ENCODE data around the gene KLF6. TPM values are rescaled to one million over a fixed set of nuclear protein-coding genes. Genes with fewer than 3 reads are reported as not detected.

Gene KLF6
- total and polyA plus RNA-seq, 5 experiments from 2014 or later: 106 to 294 (median 147) TPM

DNA sequence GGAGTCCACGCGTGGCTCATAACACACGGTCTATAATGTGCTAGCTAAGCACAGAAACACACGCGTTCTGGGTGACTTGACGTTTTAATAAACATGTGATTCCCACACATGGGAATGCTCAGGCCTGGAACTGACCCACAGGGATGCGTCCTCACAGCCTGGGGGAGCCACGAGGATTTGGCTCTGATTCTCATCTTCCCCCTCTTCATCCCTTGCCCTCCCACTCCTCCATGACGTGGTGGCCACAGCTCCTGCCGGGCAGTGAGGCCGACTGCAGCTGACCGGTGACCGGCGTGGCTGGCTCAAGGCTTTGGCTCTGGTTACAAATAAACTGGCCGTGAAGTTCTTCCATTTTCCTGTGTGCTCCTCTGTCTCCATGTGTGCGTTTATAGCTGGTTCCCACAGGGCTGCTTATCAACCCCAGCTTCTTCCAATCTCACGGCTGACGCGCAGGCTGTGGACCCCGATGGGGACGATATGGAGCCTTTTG lies 40.9 kb upstream of the KLF6 start:
- no peak for ATAC-seq
- H3K4me1 Mint-ChIP-seq: peaks cover 11 to 30% (median 20%) of the 10 kb centered on the region in 4 donors
- DNase-seq: no peak
- POLR2A ChIA-PET: no interaction called here
- H3K27ac Mint-ChIP-seq: peak overlapping the region in 3 of 10 donors; percentile 11 to 59 (median 12)
- no peaks in the 10 kb centered on the region for H3K27me3 Mint-ChIP-seq
- no peak overlapping the region for H3K4me3 Mint-ChIP-seq
- H3K9me3 Mint-ChIP-seq: peaks cover 0 to 2% (median 0%) of the 10 kb centered on the region in 9 donors
- no peaks in the 10 kb centered on the region for H3K36me3 Mint-ChIP-seq

DNA sequence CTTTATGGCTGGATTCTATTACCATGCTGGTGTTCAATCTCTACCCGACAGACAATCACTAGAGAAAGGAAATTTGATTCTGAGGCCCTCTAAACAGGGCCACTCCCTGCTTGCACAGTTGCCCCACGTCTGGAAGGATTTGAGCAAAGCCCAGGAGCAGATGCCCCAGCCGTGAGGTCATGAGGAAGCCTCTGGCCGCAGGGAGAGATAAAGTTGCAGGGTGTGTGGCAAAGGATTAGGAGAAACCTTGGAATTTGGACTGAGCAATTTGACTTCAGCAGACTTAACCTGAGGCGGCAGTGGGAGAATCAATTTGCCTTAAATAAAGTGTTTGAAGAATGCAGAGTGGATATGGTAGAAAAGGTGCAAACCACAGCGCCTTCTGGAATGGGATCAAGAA lies 40.2 kb upstream of the KLF6 start:
- Mint-ChIP-seq H3K4me1 (peaks cover 11 to 26% (median 20%) of the 10 kb centered on the region in 4 donors), H3K9me3 (peaks cover 0 to 2% (median 0%) of the 10 kb centered on the region in 9 donors), H3K27ac (peak overlapping the region in 5 of 10 donors; percentile 50 to 90 (median 60)), H3K36me3 (no peaks in the 10 kb centered on the region), H3K27me3 (no peaks in the 10 kb centered on the region), H3K4me3 (no peak overlapping the region)
- DNase-seq: no peak
- POLR2A ChIA-PET: no interaction called here
- ATAC-seq: no peak

DNA sequence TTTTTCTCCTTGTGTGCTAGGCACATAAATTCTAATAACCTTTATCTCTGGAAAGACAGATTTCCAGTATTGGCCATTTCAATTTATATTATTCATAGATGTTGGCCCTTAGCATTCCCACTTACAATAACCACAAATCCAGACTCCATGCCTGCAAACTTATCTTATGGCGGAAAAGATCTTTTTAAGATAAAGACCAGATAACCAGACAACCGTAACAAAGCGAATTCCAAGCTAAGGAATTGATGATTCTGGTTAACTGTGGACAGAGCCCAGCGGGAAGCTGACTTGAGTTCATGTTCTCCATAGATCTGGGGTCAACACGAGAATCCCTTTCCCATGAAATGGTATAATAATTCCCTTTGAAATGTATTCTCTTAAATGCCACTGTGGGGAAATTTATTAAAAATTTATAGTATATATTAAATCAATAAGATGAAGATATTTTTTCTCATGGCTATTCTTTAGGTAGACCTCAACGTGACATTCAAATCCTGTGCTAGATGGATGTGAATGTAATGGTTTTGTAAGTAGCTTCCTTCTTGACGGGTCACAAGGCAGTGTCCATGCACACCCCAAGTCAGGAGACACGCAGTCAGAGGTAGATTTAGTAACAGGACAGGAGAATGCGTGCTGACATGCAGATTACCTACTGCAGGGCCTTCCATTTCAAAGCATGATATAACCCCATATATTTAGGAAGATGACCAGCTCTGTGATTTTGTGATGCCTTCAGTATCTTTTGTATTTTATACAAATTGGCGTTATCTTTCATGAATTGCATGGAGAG lies 37.7 kb upstream of the KLF6 start:
- peak overlapping the region in 1 of 10 donors; percentile 28 for H3K27ac Mint-ChIP-seq
- no peaks in the 10 kb centered on the region for H3K27me3 Mint-ChIP-seq
- ATAC-seq (no peak), DNase-seq (no peak)
- H3K9me3 Mint-ChIP-seq: no peaks in the 10 kb centered on the region
- POLR2A ChIA-PET: interaction anchor here (1.2 kb wide), 1 partner anchor 38 kb away, joined by 8 read pairs; the partner anchor contains the start of gene KLF6
- peaks cover 0 to 3% (median 0%) of the 10 kb centered on the region in 4 donors for H3K4me1 Mint-ChIP-seq
- no peaks in the 10 kb centered on the region for H3K36me3 Mint-ChIP-seq
- H3K4me3 Mint-ChIP-seq: no peak overlapping the region

DNA sequence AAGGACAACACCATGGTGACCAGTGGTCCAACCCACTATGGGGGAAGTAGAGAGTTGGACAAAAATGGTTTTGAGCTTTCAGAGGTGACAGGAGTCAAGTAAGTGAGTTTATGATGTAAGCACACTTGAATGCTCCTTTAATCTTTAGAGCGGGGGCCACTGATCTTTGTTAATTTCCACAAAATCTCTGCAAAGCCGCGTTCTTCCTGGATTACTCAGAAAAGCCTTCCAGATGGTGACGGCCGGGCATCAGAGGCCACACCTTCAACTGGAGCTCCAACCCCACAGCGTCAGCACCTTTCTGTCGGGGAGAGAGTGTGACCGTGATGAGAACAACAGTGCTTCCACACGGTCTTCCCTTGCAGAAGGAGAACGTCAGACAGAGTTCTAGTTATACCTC lies 35.2 kb upstream of the KLF6 start:
- no peak for ATAC-seq
- Mint-ChIP-seq H3K4me1 (peaks cover 0 to 4% (median 1%) of the 10 kb centered on the region in 4 donors), H3K36me3 (no peaks in the 10 kb centered on the region), H3K27me3 (peaks cover 0 to 2% (median 0%) of the 10 kb centered on the region in 5 donors), H3K9me3 (peaks cover 0 to 2% (median 0%) of the 10 kb centered on the region in 9 donors), H3K4me3 (no peak overlapping the region), H3K27ac (no peak overlapping the region)
- POLR2A ChIA-PET: interaction anchor here (1.0 to 2.5 kb wide), 2 partner anchors 10 to 35 kb away, joined by 3 to 7 read pairs; partner anchors contain the start of gene KLF6
- DNase-seq: no peak

DNA sequence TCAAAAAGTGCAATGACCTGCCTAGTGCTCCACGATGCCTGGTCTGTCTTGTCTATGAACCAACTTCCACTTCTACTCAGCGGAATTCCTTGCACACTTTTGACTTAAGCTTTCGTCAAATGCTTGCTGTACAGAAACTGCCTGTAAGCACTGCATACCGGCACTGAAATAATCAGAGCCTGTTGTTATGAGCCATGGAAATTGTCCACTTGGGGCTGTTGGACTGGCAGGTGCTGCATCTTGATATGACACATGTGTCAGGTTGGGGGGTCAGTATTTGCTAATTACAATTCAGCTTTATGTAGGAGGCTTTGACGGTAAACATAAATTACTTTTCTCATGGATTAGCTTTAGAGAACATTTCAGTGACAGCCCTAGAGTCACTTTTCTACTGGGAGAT lies 32.0 kb upstream of the KLF6 start:
- Mint-ChIP-seq H3K27me3 (peaks cover 0 to 2% (median 0%) of the 10 kb centered on the region in 5 donors), H3K4me1 (peaks cover 4 to 23% (median 8%) of the 10 kb centered on the region in 4 donors), H3K27ac (no peak overlapping the region), H3K4me3 (no peak overlapping the region), H3K36me3 (no peaks in the 10 kb centered on the region), H3K9me3 (peaks cover 0 to 2% (median 0%) of the 10 kb centered on the region in 9 donors)
- ATAC-seq (no peak), DNase-seq (no peak)
- POLR2A ChIA-PET: interaction anchor here (1.0 to 4.6 kb wide), 2 partner anchors 32 to 34 kb away, joined by 3 to 29 read pairs; partner anchors contain the start of gene KLF6

DNA sequence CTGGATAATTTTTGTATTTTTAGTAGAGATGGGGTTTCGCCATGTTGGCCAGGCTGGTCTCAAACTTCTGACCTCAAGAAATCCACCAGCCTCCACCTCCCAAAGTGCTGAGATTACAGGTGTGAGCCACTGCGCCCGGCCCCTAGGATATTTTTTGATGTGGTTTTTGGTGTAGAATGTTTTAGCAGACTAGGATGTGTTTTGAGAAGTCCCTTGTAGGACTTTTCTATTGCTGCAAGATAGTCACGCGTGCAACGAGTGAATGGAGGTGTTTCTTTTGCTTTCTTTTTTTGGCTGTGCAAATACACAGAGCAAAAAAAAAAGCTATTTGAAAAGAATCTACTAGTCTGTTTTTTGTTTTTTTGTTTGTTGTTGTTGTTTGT lies 29.8 kb upstream of the KLF6 start:
- peak overlapping the region in 2 of 10 donors; percentile 46 to 49 for H3K27ac Mint-ChIP-seq
- no peak for DNase-seq
- POLR2A ChIA-PET: interaction anchor here (4.6 kb wide), 1 partner anchor 29 kb away, joined by 29 read pairs; the partner anchor contains the start of gene KLF6
- peak overlapping the region in 2 of 10 donors; percentile 27 to 55 for H3K4me3 Mint-ChIP-seq
- H3K36me3 Mint-ChIP-seq: no peaks in the 10 kb centered on the region
- H3K27me3 Mint-ChIP-seq: peaks cover 0 to 2% (median 0%) of the 10 kb centered on the region in 5 donors
- peaks cover 0 to 2% (median 0%) of the 10 kb centered on the region in 9 donors for H3K9me3 Mint-ChIP-seq
- peaks cover 10 to 26% (median 23%) of the 10 kb centered on the region in 4 donors for H3K4me1 Mint-ChIP-seq
- ATAC-seq: no peak

DNA sequence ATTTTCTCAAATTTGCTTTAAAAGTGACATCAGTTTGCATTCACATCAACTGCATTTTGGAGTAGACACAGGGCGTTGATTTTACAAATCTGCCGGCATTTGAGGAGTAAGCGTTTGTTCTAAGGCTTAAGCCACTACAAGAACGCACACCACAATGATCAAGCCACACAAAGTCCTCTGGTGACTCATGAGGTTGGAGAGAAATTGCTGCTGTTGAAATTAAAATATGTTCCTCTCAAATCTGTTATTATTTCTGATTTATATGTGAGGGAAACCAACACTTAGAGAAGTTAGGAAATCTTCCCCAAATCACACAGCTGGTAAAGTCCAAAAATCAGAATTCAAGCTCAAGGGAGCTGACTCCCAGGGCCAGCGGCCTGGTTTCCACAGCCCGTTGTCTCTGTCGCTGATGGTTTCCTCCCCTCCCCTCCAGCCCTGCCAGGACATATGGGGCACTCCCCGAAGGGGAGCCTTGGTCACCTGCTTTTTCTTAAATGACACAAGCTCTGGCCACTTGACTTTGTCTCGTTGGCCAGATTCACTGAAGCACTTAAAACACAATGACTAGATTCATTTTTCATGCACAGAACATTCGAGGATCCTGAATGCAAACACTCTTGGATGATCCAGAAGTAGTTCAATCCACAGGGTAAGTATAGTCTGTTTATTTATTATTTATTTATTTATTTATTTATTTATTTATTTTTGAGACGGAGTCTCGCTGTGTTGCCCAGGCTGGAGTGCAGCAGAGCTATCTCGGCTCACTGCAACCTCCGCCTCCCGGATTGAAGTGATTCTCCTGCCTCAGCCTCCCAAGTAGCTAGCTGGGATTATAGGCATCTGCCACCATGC lies 29.2 kb upstream of the KLF6 start:
- no peak for DNase-seq
- Mint-ChIP-seq H3K27me3 (peaks cover 0 to 2% (median 0%) of the 10 kb centered on the region in 5 donors), H3K9me3 (peaks cover 0 to 2% (median 0%) of the 10 kb centered on the region in 9 donors), H3K4me3 (peak overlapping the region in 1 of 10 donors; percentile 55), H3K27ac (no peak overlapping the region), H3K36me3 (no peaks in the 10 kb centered on the region), H3K4me1 (peaks cover 12 to 32% (median 26%) of the 10 kb centered on the region in 4 donors)
- ATAC-seq: no peak
- POLR2A ChIA-PET: interaction anchor here (4.6 kb wide), 1 partner anchor 29 kb away, joined by 29 read pairs; the partner anchor contains the start of gene KLF6

DNA sequence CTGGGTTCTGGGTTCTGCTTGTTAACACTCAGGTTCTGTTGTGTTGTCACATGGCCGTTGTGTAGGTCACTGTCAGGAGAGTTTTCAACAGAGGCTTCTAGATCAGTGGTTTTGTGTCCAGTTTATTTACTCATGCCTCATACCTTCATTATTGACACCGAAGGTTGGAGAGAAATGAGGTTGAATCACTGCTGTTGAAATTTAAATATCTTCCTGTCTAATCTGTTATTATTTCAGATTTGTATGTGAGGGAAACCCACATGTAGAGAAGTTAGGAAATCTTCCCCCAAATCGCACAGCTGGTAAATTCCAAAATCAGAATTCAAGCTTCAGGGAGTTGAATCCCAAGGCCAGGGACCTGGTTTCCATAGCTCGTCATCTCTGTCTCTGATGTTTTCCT lies 28.3 kb upstream of the KLF6 start:
- DNase-seq: no peak
- peaks cover 0 to 2% (median 0%) of the 10 kb centered on the region in 9 donors for H3K9me3 Mint-ChIP-seq
- H3K4me3 Mint-ChIP-seq: no peak overlapping the region
- H3K36me3 Mint-ChIP-seq: no peaks in the 10 kb centered on the region
- peaks cover 0 to 2% (median 0%) of the 10 kb centered on the region in 5 donors for H3K27me3 Mint-ChIP-seq
- H3K27ac Mint-ChIP-seq: peak overlapping the region in 1 of 10 donors; percentile 49
- H3K4me1 Mint-ChIP-seq: peaks cover 19 to 40% (median 30%) of the 10 kb centered on the region in 4 donors
- POLR2A ChIA-PET: no interaction called here
- no peak for ATAC-seq

DNA sequence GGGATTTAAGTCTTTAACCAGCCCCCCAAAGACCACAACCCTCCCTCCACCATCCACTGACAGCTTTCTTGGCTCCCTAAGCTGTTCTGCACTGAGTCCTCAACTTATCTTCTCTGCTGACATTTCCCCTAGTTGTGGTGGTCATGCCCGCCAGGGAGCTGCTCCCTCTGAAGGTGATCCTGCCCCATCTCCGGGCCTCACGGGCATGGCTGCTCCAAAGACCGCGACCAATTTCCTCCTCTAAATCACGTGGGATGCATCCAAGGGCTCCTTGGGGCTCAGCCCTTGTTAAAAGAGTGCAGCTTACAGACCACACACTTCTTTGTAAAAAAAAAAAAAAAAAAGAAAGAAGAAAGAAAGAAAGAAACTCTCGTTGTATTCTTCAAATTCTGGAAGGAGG lies 27.1 kb upstream of the KLF6 start:
- POLR2A ChIA-PET: interaction anchor here (0.7 to 8.7 kb wide), 3 partner anchors 29 to 420 kb away, joined by 3 to 222 read pairs (median 5); partner anchors contain the start of gene KLF6
- no peaks in the 10 kb centered on the region for H3K9me3 Mint-ChIP-seq
- peaks cover 20 to 50% (median 38%) of the 10 kb centered on the region in 4 donors for H3K4me1 Mint-ChIP-seq
- peak overlapping the region in 2 of 10 donors; percentile 3 to 69 for H3K4me3 Mint-ChIP-seq
- no peaks in the 10 kb centered on the region for H3K36me3 Mint-ChIP-seq
- no peak for DNase-seq
- no peak for ATAC-seq
- H3K27ac Mint-ChIP-seq: peak overlapping the region in 5 of 10 donors; percentile 72 to 92 (median 88)
- no peaks in the 10 kb centered on the region for H3K27me3 Mint-ChIP-seq

DNA sequence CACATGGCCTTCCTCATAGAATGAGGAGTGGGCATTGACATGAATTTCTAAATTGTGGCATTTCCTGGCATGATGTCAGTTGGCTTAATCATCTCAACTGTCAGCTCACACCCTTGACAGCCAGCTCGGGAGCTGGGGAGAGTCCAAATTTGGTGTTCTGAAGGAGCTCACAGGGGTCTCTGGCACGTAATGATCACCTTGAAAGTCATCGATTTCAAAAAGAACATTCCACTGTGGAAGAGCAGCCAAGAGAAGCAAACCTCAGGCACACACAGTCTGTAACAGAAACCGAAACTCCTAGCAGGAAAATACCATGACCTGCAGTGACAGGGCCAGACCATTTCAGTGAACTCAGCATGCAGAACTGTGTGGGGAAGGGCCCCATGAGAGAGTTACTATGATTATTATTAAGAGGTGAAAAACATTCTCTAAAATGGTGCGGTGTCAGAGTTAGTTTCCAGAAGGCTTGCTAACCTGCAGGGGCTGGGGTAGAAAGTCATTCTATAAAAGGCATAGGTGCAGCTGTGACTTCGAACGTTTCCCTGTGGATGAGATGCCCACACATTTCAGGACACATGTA lies 26.4 kb upstream of the KLF6 start:
- no peaks in the 10 kb centered on the region for H3K36me3 Mint-ChIP-seq
- no peaks in the 10 kb centered on the region for H3K27me3 Mint-ChIP-seq
- H3K4me3 Mint-ChIP-seq: peak overlapping the region in 9 of 10 donors; percentile 49 to 79 (median 55)
- peak overlapping the region in 8 of 10 donors; percentile 36 to 92 (median 72) for H3K27ac Mint-ChIP-seq
- POLR2A ChIA-PET: interaction anchor here (1.0 to 8.7 kb wide), 3 partner anchors 18 to 34 kb away, joined by 3 to 222 read pairs (median 4); partner anchors contain the start of gene KLF6
- peak in 1 of 10 donors; percentile 25 for DNase-seq
- ATAC-seq: peak; percentile 29 to 43
- H3K9me3 Mint-ChIP-seq: no peaks in the 10 kb centered on the region
- H3K4me1 Mint-ChIP-seq: peaks cover 20 to 58% (median 45%) of the 10 kb centered on the region in 4 donors

DNA sequence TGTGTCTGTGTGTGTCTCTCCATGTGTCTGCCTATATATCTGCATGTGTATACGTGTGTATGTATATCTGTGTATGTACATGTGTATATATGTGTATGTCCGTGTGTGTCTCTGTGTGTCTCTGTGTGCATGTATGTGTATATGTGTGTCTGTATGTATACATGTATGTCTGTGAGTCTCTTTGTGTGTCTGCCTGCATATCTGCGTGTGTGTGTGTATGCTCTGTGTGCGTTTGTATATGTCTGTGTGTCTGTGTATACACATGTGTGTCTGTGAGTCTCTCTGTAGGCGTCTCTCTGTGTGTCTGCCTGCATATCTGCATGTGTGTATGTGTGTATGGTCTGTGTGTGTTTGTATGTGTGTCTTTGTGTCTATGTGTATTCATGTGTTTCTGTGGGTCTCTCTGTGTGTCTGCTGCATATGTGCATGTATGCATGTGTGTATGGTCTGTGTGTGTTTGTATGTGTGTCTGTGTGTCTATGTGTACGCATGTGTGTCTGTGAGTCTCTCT lies 23.7 kb upstream of the KLF6 start:
- ATAC-seq: no peak
- peaks cover 6 to 77% (median 57%) of the 10 kb centered on the region in 4 donors for H3K4me1 Mint-ChIP-seq
- POLR2A ChIA-PET: interaction anchor here (8.7 kb wide), 1 partner anchor 26 kb away, joined by 222 read pairs; the partner anchor contains the start of gene KLF6

More for the DNA sequence above, 23.7 kb upstream of the KLF6 start:
- DNase-seq: no peak
- H3K36me3 Mint-ChIP-seq: no peaks in the 10 kb centered on the region
- H3K9me3 Mint-ChIP-seq: no peaks in the 10 kb centered on the region
- no peaks in the 10 kb centered on the region for H3K27me3 Mint-ChIP-seq
- H3K4me3 Mint-ChIP-seq: peak overlapping the region in 7 of 10 donors; percentile 0 to 71 (median 7)
- peak overlapping the region in 8 of 10 donors; percentile 3 to 99 (median 72) for H3K27ac Mint-ChIP-seq

Data from naive thymus-derived CD8-positive, alpha-beta T cell (primary cell).